Endothelial cell (in vitro differentiated cells): ENCODE results near the gene BLMH. TPM values are rescaled to one million over a fixed set of nuclear protein-coding genes. Genes with fewer than 3 reads are reported as not detected.

ENCODE experiments used
- DNase-seq: peaks from one replicate; pipeline ENCODE4 v3.0.0; 2021; ENCODE audit warnings: low spot score
- H3K27ac Mint-ChIP-seq: one replicate; pipeline ENCODE4 v1.8.0; 2021; ENCODE audit warnings: mixed read lengths, inconsistent platforms; ENCODE audit not compliant: unreplicated experiment
- H3K27me3 Mint-ChIP-seq: one replicate; pipeline ENCODE4 v1.8.0; 2021; ENCODE audit warnings: mild to moderate bottlenecking, moderate library complexity, mixed read lengths, inconsistent platforms; ENCODE audit not compliant: unreplicated experiment
- H3K36me3 Mint-ChIP-seq: one replicate; pipeline ENCODE4 v1.8.0; 2021; ENCODE audit warnings: mild to moderate bottlenecking, low read depth, mixed read lengths, inconsistent platforms; ENCODE audit not compliant: unreplicated experiment
- H3K4me1 Mint-ChIP-seq: one replicate; pipeline ENCODE4 v1.8.0; 2021; ENCODE audit warnings: mild to moderate bottlenecking, mixed read lengths, inconsistent platforms; ENCODE audit not compliant: unreplicated experiment
- H3K4me3 Mint-ChIP-seq: one replicate; pipeline ENCODE4 v1.8.0; 2021; ENCODE audit warnings: mild to moderate bottlenecking, mixed read lengths, inconsistent platforms; ENCODE audit not compliant: unreplicated experiment
- H3K9me3 Mint-ChIP-seq: one replicate; pipeline ENCODE4 v1.8.0; 2021; ENCODE audit warnings: mixed read lengths, inconsistent platforms; ENCODE audit not compliant: unreplicated experiment
- total RNA-seq: library from RNA; stranded (reverse); fragmentation: NEBNext Ultra II Directional; extraction: Animal tissue kit (Norgen Biotek cat#: 25700); gene quantifications from one replicate; pipeline ENCODE4 v1.2.1, GENCODE V29; 2021; ENCODE audit not compliant: unreplicated experiment
- TF ChIP-seq, protein P1 (sequence below): fragments of 200-600 bp; sonication (generic); IDR thresholded peaks from one replicate; pipeline ENCODE4 v1.5.0; 2021; ENCODE audit warnings: antibody characterized with exemption; ENCODE audit not compliant: unreplicated experiment

The BLMH gene
- total RNA-seq, 1 donor from 2014 or later, result 150 TPM

DNA sequence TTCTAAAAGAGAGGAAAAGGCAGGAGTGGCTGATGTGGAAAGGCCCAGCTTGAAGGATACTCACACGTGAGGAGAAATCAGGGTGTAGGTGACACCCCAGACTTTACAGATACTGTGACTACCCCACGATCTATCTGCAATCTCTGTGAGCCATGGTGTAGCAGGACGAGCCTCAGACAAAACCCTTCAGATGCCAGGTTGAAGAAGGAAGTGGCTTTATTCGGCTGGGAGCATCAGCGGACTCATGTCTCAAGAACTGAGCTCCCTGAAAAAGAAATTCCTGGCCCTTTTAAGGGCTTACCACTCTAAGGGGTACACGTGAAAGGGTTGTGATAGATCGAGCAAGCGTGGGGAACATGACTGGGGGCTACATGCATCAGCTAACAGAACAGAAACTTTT is 51.6 kb downstream of the BLMH start:
- H3K36me3 Mint-ChIP-seq, result peaks cover 12% of the 10 kb centered on the region
- no peak for DNase-seq
- H3K27ac Mint-ChIP-seq, result no peak overlapping the region
- peaks cover 19% of the 10 kb centered on the region for H3K27me3 Mint-ChIP-seq
- H3K9me3 Mint-ChIP-seq, result no peaks in the 10 kb centered on the region
- H3K4me1 Mint-ChIP-seq, result peaks cover 16% of the 10 kb centered on the region
- TF ChIP-seq, protein P1, sequence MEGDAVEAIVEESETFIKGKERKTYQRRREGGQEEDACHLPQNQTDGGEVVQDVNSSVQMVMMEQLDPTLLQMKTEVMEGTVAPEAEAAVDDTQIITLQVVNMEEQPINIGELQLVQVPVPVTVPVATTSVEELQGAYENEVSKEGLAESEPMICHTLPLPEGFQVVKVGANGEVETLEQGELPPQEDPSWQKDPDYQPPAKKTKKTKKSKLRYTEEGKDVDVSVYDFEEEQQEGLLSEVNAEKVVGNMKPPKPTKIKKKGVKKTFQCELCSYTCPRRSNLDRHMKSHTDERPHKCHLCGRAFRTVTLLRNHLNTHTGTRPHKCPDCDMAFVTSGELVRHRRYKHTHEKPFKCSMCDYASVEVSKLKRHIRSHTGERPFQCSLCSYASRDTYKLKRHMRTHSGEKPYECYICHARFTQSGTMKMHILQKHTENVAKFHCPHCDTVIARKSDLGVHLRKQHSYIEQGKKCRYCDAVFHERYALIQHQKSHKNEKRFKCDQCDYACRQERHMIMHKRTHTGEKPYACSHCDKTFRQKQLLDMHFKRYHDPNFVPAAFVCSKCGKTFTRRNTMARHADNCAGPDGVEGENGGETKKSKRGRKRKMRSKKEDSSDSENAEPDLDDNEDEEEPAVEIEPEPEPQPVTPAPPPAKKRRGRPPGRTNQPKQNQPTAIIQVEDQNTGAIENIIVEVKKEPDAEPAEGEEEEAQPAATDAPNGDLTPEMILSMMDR, result no peak
- H3K4me3 Mint-ChIP-seq, result peak overlapping the region; percentile 66

DNA sequence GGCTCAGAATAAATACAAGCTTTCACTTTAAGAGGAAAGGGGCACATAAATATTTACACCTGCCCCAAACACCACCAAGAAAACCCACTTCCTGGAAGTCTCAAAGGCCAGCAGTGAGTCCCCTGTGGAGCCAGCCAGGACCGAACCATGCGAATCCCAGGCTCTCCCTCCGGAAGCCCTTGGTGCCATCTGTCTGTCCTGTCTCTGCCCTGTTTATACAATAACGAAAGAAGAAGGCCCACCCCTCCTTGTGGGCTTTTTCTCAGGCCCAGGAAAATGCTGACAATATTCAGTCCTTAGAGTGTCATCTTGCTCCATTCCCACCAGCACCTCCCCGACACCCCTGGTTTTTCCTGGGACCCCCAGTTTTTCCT is 52.7 kb downstream of the BLMH start:
- peaks cover 20% of the 10 kb centered on the region for H3K27me3 Mint-ChIP-seq
- TF ChIP-seq, protein P1, result no peak
- no peaks in the 10 kb centered on the region for H3K9me3 Mint-ChIP-seq
- no peak overlapping the region for H3K27ac Mint-ChIP-seq
- H3K4me1 Mint-ChIP-seq, result peaks cover 16% of the 10 kb centered on the region
- peaks cover 12% of the 10 kb centered on the region for H3K36me3 Mint-ChIP-seq
- peak overlapping the region; percentile 34 for H3K4me3 Mint-ChIP-seq
- DNase-seq, result no peak

DNA sequence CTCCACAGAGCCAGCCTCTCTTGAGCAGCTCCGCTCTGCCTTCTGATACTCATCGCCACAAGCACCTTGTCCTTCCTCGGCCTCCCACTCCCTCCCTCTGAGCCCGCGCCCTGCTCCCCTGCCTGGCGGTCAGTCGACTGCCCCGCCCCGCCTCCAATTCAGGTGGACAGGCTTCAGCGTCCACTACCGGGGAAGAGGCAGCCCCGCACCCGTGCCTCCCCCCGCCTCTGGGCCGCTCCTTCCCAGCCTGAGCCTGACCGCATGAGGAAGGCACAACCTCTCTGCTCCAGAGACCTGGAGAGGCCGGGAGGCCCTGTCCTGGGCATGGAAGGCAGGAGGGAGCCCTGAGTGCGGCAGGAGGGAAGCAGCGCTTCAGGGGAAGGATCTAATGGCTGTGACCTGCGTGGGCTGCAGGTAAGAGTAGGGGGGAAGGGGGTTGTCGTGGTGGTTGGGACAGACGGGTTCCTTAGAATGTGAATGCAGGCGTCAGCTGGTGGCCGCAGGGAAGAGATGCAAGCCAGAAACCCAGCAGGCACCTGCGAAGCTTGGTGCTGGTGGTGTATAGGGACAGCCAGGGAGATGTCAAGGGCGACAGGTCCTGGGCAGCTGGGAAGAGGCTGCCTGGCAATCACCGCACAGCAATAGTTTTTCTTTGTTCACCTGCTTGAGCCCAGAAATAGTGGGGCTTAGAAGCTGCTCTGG is 53.2 kb downstream of the BLMH start:
- Mint-ChIP-seq H3K4me3 (peak overlapping the region; percentile 67), H3K9me3 (no peaks in the 10 kb centered on the region), H3K27ac (no peak overlapping the region), H3K27me3 (peaks cover 24% of the 10 kb centered on the region), H3K36me3 (peaks cover 9% of the 10 kb centered on the region), H3K4me1 (peaks cover 15% of the 10 kb centered on the region)
- TF ChIP-seq, protein P1, result no peak
- DNase-seq, result no peak

DNA sequence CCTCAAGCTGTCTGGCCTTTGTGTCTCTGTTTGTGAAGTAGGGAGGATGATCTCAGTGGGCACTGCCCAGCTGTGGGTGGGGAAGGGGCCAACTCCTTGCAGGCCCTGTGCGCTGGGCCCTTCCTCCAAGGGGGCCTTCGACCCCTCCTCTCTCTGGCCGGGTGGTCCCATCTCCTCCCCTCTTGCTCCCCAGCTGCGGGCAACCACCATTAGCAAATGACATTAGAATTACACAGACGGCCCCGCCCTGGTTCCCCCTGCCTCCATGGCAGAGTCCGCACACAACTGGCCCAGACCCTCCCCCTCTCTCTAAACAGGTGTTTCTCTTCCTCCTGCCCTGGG is 53.8 kb downstream of the BLMH start:
- Mint-ChIP-seq H3K27ac (no peak overlapping the region), H3K4me1 (peaks cover 14% of the 10 kb centered on the region), H3K9me3 (no peaks in the 10 kb centered on the region), H3K36me3 (peaks cover 8% of the 10 kb centered on the region), H3K4me3 (no peak overlapping the region), H3K27me3 (peaks cover 24% of the 10 kb centered on the region)
- no peak for DNase-seq
- TF ChIP-seq, protein P1, result no peak

DNA sequence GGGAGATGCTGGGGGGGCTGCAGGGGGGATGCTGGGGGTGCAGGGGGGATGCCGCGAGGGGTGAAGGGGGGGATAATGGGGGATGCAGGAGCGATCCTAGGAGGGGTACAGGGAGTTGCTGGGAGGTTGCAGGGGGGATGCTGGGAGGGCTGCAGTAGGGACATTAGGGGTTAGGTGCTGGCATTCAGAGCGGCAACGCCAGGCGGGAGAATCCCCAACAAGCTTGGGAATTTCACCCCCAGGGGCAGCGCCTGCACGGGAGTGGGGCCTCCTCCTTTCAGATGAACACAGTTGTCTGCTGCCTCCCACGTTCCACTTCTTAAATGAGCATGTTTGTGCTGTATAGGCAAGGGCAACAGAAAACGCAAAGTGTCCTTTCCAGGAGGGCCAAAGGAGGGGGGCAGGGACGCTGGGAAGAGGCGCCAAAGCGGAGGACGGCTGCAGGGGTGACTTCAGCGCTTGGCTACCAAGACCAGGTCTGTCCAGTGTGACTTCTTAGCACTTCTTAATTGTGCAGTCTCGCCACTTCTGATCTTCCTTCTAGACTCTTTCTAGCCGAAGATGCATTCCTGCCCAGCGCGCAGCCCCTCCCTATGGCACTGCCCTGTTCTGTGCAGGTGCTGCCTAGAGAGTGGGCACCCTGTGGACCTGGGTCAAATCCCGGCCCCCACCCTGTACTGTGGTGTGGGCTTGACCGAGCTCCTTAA is 54.3 kb downstream of the BLMH start:
- no peaks in the 10 kb centered on the region for H3K9me3 Mint-ChIP-seq
- H3K36me3 Mint-ChIP-seq, result peaks cover 8% of the 10 kb centered on the region
- TF ChIP-seq, protein P1, result no peak
- H3K4me1 Mint-ChIP-seq, result peaks cover 14% of the 10 kb centered on the region
- no peak overlapping the region for H3K27ac Mint-ChIP-seq
- no peak overlapping the region for H3K4me3 Mint-ChIP-seq
- DNase-seq, result no peak
- H3K27me3 Mint-ChIP-seq, result peaks cover 24% of the 10 kb centered on the region
